ENCODE measurements around the gene CDH4.

CDH4 gene

DNA sequence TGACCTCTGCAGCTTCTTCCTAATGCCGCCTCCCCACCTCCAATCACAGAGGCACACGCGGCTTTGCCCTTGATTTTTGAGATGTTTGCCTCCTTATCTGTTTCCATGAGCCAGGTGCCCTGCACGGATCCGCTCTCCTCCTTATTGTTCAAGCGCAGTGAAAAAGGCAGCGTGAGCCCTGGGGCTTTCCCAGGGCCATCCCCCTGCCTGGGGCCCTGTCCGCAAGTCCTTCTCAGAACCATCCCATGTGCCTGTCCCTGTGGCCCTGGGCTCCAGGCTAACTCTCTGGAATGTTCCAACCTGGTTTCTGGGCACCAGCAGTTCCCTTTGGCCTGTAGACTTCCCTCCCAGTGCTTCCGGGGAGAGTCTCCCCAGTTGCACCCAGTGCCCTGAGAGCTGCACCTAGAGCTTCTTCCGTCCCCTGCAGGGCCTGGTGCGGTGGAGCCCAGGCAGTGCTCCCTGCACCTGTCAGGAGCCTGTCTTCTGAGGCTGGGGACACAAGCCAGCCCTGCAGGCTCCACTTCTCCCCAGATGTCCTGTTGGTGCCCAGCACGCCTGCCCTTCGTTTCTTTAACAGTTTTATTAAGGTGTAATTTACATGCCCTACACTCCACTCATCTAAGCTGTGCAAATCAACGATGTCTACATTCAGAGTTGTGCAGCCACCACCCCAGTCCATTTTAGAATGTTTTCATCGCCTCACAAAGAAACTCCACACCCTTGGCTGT, 330.3 kb downstream of the CDH4 start:
- DNase-seq (ENCODE audit: low read depth) = no peak

DNA sequence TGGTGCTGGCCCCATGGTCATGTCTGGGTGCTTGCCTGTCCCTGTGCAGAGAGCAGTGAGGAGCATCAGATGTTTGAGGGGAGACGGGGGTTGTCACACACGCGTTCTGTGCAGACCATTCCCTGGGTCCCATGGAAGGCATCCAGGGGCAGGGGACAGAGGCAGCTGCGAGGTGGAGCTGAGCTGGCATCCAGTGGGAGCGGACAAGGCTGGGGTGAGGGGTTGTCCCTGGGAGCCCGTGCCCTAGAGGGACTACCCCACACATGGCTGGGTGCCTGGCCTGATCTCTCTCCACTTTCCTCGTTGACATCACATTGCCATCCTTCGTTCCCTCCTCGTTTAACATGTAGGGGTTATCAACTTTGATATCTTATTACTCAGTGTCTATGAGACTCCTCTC, 331.3 kb downstream of the CDH4 start:
- DNase-seq (ENCODE audit: low read depth) = no peak

DNA sequence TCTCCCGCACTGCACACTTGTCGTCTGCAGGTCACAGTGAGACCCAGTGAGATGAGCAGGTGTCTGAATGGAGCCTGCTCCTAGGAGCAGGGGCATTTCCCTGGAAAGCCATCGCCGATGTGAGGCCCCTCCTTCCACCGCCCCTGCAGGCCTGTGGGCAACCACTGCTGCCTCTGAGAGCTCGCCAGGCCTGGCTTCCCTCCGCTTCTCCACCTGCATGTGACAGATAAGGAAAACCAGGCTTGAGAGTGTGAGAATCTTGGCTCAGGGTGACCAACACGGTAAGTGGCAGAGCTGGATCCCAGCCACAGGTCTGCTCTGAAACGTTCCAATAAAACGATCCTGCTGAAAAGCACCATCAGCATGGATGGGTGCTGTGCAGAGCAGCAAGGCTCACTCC, 332.8 kb downstream of the CDH4 start:
- DNase-seq (ENCODE audit: low read depth) = no peak

DNA sequence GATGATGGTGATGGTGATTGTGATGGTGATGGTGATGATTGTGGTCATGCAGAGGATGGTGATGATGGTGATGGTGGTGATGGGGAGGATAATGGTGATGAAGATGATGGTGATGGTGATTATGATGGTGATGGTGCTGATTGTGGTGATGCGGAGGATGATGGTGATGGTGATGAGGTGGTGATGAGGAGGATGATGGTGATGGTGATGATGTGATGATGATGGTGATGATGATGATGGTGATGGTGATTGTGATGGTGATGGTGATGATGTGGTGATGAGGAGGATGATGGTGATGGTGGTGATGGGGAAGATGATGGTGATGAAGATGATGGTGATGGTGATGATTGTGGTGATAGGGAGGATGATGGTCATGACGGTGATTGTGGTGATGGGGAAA, 333.7 kb downstream of the CDH4 start:
- DNase-seq (ENCODE audit: low read depth) = no peak

- DNase-seq (ENCODE audit: low read depth) = no peak
Measured at GRCh38 chr20:61587036-61587435, 335.0 kb downstream of the CDH4 start.

- no peak for DNase-seq (ENCODE audit: low read depth)
Measured at GRCh38 chr20:61587681-61588289, 335.7 kb downstream of the CDH4 start.

- no peak for DNase-seq (ENCODE audit: low read depth)
Measured at GRCh38 chr20:61588411-61589385, 336.6 kb downstream of the CDH4 start.

GRCh38 chr20:61590236-61590635, 338.2 kb downstream of the CDH4 start:
- no peak for DNase-seq (ENCODE audit: low read depth)

DNA sequence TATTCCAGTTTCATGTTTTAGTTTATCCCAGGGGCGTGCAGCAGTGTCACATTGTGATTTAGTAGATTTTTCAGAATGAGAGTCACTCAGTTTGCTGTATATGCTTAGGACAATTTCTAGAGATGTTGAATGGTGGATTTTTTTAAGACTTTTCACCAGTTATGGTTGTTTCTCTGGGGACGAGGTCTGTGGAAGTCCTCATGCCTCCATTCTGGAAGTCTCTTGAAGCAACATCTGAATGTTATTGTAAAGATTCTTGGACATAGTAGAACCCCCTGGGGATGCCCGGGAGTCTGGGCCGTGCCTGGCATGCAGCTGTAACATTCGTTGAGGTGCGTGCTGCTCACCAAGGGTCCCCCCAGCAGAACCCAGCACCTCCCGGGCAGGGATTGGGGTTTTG, 341.5 kb downstream of the CDH4 start:
- no peak for DNase-seq (ENCODE audit: low read depth)

- no peak for DNase-seq (ENCODE audit: low read depth)
Measured at GRCh38 chr20:61594198-61594597, 342.1 kb downstream of the CDH4 start.

DNA sequence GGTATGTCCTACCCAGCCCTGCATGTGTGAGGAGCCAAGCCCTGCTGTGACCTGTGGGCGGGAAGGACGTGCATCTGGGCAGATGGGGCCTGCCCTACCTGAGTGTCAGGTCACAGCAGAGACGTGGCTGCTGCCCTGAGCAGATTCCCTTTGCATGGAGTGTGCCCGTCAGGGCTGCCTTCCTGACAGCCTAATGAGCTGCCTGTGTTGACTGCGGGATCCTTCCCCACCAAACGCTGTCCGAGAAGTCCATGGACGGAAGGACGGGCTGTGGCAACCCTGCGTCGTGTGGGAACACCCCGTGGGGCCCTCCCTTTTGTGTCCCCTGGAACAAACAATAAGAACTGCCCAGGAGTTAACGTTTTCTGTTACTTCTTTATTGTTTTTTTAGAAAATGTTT, 343.2 kb downstream of the CDH4 start:
- DNase-seq (ENCODE audit: low read depth) = no peak

- DNase-seq (ENCODE audit: low read depth) = no peak
Measured at GRCh38 chr20:61596687-61597330, 344.7 kb downstream of the CDH4 start.

GRCh38 chr20:61597996-61598395, 345.9 kb downstream of the CDH4 start:
- DNase-seq (ENCODE audit: low read depth) = no peak

- no peak for DNase-seq (ENCODE audit: low read depth)
Measured at GRCh38 chr20:61598586-61598985, 346.5 kb downstream of the CDH4 start.

DNA sequence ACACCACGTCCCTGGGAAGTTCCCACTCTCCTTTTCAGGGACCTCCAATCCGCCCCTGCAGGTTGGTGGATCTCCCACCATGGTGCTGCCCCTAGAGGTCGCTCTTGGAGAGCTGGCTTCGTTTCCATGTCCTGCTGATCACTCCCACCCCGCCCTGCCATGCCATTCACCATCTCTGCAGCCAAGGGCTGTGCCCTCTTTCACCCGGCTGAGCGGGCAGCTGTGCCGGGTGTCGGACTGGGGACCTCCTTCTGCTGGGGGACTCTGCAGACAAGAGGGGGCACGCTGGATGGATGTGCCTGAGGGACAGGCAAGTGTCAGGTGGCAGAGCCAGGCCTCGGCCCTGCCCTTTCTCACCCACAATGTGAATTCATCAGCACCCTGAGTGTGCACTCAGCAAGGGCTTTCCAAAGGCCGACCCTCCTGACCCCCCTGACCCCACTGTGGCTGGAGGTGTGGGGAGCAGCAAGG, 347.0 kb downstream of the CDH4 start:
- DNase-seq (ENCODE audit: low read depth) = no peak

DNA sequence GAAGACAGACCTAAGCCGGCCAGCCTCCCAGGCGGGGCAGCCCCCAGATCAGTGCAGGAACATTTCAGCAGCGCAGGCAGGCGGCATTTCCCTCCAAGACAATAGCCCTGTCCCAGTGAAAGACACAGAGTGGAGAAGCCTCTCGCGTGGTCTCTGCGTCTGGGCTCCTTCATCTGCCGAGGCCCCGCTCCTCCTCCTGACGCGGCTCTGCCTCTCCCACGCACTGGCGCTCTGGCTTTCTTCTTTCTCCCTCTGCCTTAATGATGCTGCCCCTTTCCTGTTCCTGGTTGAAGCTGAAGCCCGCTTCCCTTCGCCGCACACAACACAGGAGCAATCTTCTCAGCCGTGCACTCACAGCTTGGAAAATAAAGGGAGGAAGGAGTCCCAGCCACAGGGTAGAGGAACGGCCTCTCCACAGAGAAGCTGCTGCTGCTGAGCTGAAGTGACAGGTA, 347.5 kb downstream of the CDH4 start:
- no peak for DNase-seq (ENCODE audit: low read depth)

DNA sequence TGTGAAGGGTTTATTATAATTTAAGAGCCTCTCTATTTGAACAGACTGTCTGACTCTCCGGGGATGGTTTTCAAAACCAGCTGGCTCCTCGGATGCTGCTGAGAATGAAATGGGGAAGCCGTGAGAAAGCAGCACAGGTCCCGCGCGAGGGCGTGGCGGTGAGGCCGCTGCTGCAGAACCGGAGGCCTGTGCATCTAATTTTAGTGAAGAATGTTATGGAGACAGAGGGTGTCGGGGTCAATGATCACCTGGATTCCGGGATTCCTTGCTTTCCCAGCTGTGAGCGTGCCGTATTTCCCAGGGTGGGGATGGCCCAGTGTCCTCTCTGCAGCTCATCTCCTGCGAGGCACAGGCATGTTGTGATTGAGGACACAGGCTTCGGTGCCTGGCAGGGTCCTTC, 348.0 kb downstream of the CDH4 start:
- no peak for DNase-seq (ENCODE audit: low read depth)

- DNase-seq (ENCODE audit: low read depth) = no peak
Measured at GRCh38 chr20:61601361-61601760, 349.3 kb downstream of the CDH4 start.

- no peak for DNase-seq (ENCODE audit: low read depth)
Measured at GRCh38 chr20:61601853-61602252, 349.8 kb downstream of the CDH4 start.

GRCh38 chr20:61603715-61604114, 351.7 kb downstream of the CDH4 start:
- DNase-seq (ENCODE audit: low read depth) = no peak

DNA sequence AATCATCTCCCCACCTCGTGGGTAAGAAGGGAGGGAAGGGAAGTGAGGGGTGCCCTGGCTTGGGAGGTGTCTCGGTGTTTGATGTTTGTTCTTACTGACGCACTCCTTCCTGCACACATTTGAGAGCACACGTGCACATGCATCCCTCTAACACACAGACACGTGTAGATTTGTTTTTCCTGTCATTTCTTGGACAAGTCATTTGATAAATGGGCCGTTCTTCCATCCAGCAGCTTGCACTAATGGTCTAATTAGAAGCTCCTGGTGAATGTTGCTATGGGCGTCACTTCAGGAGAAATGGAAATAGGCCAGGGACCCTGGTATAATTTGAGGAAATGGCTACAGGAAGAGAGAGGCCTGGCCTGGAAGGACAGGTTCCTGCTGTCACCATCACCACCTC, 352.5 kb downstream of the CDH4 start:
- DNase-seq (ENCODE audit: low read depth) = no peak

GRCh38 chr20:61605283-61605682, 353.2 kb downstream of the CDH4 start:
- DNase-seq (ENCODE audit: low read depth) = no peak

All from activated T-cell treated with anti-CD3 and anti-CD28 coated beads for 48 hours (primary cell).